SK-N-SH treated with all-trans-retinoic acid at 6 μM for 48 hours (cell line): ENCODE measurements around the gene MRGPRX1.

Source experiments
- ARNTL ChIP-seq: fragments of 450-650 bp; formaldehyde crosslinking; IDR thresholded peaks from 2 replicates; pipeline ENCODE4 v1.5.0; 2020; ENCODE audit warnings: low read depth, mild to moderate bottlenecking, moderate library complexity, borderline replicate concordance
- OSR1 ChIP-seq: fragments of 250-450 bp; sonication (Bioruptor Pico); IDR thresholded peaks from 2 replicates; pipeline ENCODE4 v1.8.0; 2022; ENCODE audit warnings: moderate library complexity, mild to moderate bottlenecking, inconsistent platforms
- ZC3H10 ChIP-seq: fragments of 250-450 bp; sonication (Bioruptor Pico); IDR thresholded peaks from 2 replicates; pipeline ENCODE4 v1.5.1; 2021; ENCODE audit warnings: mild to moderate bottlenecking, moderate library complexity
- ZNF8 ChIP-seq: fragments of 450-650 bp; formaldehyde crosslinking; IDR thresholded peaks from 2 replicates; pipeline ENCODE4 v1.5.0; 2020; ENCODE audit warnings: mild to moderate bottlenecking, moderate library complexity
- TF ChIP-seq, protein P1 (sequence below): fragments of 250-450 bp; sonication (Bioruptor Pico); IDR thresholded peaks from 2 replicates; pipeline ENCODE4 v1.8.0; 2020; ENCODE audit warnings: mild to moderate bottlenecking, moderate library complexity, borderline replicate concordance
- TF ChIP-seq, protein P2 (sequence below): fragments of 250-450 bp; sonication (Bioruptor Pico); IDR thresholded peaks from 2 replicates; pipeline ENCODE4 v1.5.0; 2020; ENCODE audit warnings: mild to moderate bottlenecking, moderate library complexity

DNA sequence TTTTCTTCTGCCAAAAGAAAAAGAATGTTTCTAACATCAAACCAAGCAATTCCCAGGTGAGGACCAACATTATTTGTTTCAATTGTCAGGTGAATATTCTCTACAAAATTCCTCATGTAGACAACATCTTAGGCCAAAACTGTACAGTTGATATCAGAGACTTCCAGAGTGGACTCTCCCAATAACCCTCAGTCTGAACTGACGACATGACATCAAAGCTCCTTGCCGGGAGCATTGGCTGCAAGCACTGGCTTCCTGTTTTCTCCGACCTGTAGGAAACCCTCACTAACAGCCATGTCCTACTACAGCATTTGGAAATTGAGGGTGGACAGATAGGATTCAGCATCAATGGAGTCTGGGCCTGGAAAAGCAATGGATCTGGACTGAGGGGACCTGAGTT lies 30.5 kb upstream of the MRGPRX1 start:
- TF ChIP-seq ZC3H10 (CRISPR knock-in tag) (no peak), ARNTL (CRISPR knock-in tag) (no peak), OSR1 (CRISPR knock-in tag) (no peak), ZNF8 (CRISPR knock-in tag) (no peak)
- TF ChIP-seq, protein P1, sequence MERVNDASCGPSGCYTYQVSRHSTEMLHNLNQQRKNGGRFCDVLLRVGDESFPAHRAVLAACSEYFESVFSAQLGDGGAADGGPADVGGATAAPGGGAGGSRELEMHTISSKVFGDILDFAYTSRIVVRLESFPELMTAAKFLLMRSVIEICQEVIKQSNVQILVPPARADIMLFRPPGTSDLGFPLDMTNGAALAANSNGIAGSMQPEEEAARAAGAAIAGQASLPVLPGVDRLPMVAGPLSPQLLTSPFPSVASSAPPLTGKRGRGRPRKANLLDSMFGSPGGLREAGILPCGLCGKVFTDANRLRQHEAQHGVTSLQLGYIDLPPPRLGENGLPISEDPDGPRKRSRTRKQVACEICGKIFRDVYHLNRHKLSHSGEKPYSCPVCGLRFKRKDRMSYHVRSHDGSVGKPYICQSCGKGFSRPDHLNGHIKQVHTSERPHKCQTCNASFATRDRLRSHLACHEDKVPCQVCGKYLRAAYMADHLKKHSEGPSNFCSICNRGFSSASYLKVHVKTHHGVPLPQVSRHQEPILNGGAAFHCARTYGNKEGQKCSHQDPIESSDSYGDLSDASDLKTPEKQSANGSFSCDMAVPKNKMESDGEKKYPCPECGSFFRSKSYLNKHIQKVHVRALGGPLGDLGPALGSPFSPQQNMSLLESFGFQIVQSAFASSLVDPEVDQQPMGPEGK, result no peak
- TF ChIP-seq, protein P2, sequence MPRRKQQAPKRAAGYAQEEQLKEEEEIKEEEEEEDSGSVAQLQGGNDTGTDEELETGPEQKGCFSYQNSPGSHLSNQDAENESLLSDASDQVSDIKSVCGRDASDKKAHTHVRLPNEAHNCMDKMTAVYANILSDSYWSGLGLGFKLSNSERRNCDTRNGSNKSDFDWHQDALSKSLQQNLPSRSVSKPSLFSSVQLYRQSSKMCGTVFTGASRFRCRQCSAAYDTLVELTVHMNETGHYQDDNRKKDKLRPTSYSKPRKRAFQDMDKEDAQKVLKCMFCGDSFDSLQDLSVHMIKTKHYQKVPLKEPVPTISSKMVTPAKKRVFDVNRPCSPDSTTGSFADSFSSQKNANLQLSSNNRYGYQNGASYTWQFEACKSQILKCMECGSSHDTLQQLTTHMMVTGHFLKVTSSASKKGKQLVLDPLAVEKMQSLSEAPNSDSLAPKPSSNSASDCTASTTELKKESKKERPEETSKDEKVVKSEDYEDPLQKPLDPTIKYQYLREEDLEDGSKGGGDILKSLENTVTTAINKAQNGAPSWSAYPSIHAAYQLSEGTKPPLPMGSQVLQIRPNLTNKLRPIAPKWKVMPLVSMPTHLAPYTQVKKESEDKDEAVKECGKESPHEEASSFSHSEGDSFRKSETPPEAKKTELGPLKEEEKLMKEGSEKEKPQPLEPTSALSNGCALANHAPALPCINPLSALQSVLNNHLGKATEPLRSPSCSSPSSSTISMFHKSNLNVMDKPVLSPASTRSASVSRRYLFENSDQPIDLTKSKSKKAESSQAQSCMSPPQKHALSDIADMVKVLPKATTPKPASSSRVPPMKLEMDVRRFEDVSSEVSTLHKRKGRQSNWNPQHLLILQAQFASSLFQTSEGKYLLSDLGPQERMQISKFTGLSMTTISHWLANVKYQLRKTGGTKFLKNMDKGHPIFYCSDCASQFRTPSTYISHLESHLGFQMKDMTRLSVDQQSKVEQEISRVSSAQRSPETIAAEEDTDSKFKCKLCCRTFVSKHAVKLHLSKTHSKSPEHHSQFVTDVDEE (CRISPR knock-in tag), result no peak
